Retinal pigment epithelial cell (primary cell): ENCODE data around the gene BRI3BP.
A peak's percentile ranks its signal among the peaks of the same experiment; 100 is the strongest.

ENCODE experiments used
- DNase-seq: peaks from one replicate; pipeline ENCODE4 v3.0.0-alpha.2; 2010; ENCODE audit warnings: low read depth
- H3K4me3 ChIP-seq: 2 replicates; pipeline ENCODE4 v1.5.1; 2011; ENCODE audit warnings: mild to moderate bottlenecking, low read length, control low read depth, moderate library complexity
- TF ChIP-seq, protein P1 (sequence below): conservative IDR thresholded peaks from 2 replicates; pipeline ENCODE4 v1.5.1; 2011; ENCODE audit warnings: low read depth, low read length, control low read depth, inconsistent platforms

BRI3BP gene

GRCh38 chr12:124964251-124964650, 29.2 kb upstream of the BRI3BP start:
- no peak for DNase-seq
- no peak overlapping the region for H3K4me3 ChIP-seq
- TF ChIP-seq, protein P1, sequence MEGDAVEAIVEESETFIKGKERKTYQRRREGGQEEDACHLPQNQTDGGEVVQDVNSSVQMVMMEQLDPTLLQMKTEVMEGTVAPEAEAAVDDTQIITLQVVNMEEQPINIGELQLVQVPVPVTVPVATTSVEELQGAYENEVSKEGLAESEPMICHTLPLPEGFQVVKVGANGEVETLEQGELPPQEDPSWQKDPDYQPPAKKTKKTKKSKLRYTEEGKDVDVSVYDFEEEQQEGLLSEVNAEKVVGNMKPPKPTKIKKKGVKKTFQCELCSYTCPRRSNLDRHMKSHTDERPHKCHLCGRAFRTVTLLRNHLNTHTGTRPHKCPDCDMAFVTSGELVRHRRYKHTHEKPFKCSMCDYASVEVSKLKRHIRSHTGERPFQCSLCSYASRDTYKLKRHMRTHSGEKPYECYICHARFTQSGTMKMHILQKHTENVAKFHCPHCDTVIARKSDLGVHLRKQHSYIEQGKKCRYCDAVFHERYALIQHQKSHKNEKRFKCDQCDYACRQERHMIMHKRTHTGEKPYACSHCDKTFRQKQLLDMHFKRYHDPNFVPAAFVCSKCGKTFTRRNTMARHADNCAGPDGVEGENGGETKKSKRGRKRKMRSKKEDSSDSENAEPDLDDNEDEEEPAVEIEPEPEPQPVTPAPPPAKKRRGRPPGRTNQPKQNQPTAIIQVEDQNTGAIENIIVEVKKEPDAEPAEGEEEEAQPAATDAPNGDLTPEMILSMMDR, result no peak

DNA sequence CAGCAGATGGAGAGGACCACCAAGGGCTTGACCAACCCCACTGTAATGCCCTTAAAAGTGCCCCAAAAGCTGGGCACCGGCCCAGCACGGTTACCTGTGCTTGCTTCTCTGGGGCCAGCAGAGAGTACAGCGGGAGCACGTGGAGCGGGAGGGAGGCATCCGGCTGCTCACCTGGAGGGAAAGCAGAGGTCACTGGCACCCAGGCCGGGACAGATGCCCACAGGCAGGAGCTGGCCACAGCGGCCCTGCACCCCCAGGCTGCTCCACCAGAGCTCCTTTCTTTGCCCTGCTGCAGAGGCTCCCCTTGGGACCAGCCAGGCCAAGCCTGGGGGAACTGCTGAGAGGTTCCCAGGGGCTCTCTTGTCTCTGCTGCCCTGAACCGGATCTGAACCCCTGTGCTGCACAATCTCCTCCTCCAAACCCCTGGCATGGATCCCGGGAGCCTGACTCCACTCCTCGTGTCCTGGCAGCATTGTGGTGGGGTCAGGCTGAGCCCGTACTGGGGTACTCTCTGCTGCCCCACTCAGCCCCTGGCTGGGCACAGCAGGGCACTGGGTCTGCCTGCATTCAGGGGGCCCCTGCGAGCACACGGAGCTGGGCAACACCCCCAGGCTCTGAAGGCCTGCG, 28.5 kb upstream of the BRI3BP start:
- H3K4me3 ChIP-seq, result no peak overlapping the region
- TF ChIP-seq, protein P1, result no peak
- peak; percentile 15 for DNase-seq

GRCh38 chr12:124967016-124967739, 26.3 kb upstream of the BRI3BP start:
- TF ChIP-seq, protein P1, result no peak
- DNase-seq, result no peak

GRCh38 chr12:124968656-124969055, 24.8 kb upstream of the BRI3BP start:
- DNase-seq, result no peak
- H3K4me3 ChIP-seq, result no peak overlapping the region
- TF ChIP-seq, protein P1, result no peak

More at GRCh38 chr12:124967016-124967739, 26.3 kb upstream of the BRI3BP start:
- no peak overlapping the region for H3K4me3 ChIP-seq

DNA sequence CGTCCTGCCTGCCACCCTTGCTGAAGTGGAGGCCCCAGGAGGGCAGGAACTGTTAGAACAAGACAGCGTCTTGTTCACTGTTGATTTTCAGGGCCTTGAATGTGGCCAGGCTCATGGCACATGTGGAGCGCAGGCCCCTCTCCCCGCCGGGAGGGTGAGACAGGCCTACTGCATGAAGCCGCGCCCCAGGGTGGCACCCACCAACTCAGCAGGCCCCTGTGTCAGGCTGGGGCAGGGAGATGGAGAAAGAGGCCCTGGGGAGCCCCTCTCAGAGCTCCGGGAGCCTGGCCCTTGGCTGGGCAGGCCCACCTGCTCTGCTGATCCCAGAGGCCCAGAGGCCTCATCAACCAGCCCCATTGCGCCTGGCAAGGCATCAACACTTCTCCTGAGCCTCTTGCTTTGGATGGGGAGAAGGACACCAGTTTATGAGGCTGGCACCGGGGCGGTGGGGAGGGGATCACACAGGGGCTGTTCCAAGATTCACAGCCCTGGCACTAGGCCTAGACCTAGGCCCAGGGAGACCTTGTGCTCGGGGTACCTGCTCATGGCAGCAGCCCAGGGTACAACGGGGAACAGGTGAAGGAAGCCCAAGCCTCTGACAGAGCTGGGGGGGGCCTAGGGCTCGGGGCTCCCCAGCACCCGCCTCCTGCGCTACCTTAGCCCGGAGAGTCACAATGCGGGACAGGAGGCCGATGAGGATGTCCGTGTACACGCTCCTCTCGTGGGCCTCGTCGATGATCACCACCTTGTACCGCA, 22.6 kb upstream of the BRI3BP start:
- no peak overlapping the region for H3K4me3 ChIP-seq
- no peak for DNase-seq
- TF ChIP-seq, protein P1, result no peak

DNA sequence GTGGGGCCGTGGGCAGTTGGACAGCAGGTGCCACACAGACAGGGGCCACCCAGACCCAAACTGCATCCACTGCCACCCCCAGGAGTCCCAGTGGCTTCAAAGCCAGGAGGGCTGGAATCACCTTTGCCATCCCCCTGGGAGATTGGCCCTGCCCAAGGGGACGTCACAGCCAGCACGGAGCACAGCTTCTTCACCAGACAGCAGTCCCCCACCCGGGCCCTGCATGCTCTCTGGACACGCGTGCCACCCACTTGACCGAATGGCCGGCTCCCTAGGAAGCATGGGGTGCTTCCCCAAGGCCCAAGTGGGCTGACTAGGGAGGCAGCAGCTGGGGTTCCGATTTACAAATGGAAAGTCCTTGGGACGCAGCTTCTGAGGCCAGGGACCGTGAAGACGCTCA, 21.8 kb upstream of the BRI3BP start:
- no peak for DNase-seq
- H3K4me3 ChIP-seq, result no peak overlapping the region
- TF ChIP-seq, protein P1, result no peak

DNA sequence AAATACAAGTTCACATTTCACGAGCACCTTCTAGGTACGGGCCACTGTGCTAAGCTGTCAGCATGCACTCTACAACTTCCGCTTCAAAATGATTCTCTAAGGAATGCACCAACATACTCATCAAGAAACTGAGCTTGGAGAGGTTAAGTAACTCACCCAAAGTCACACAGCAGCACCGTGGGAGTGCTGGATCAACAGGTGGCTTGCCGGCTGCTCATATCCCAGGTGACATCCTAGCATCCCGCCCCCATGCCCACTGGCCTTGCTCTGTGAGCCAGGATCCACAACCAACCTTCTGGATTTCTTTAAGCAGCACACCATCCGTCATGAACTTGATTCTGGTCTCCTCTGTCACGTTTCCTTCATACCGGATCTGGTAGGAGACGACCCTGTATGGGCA, 21.2 kb upstream of the BRI3BP start:
- no peak overlapping the region for H3K4me3 ChIP-seq
- no peak for DNase-seq
- TF ChIP-seq, protein P1, result no peak
